GM12892 (cell line): ENCODE measurements around the gene EBPL.

Experiments
- POLR2A ChIP-seq: IDR thresholded peaks from 2 replicates; pipeline ENCODE4 v1.6.1; 2011; ENCODE audit warnings: low read depth, low read length, control low read depth
- POLR2AphosphoS5 ChIP-seq: IDR thresholded peaks from 2 replicates; pipeline ENCODE4 v1.6.1; 2011; ENCODE audit warnings: low read depth, low read length, control low read depth
- TAF1 ChIP-seq: IDR thresholded peaks from 2 replicates; pipeline ENCODE4 v1.6.1; 2011; ENCODE audit warnings: low read depth, mild to moderate bottlenecking, control low read depth, low read length, borderline replicate concordance

DNA sequence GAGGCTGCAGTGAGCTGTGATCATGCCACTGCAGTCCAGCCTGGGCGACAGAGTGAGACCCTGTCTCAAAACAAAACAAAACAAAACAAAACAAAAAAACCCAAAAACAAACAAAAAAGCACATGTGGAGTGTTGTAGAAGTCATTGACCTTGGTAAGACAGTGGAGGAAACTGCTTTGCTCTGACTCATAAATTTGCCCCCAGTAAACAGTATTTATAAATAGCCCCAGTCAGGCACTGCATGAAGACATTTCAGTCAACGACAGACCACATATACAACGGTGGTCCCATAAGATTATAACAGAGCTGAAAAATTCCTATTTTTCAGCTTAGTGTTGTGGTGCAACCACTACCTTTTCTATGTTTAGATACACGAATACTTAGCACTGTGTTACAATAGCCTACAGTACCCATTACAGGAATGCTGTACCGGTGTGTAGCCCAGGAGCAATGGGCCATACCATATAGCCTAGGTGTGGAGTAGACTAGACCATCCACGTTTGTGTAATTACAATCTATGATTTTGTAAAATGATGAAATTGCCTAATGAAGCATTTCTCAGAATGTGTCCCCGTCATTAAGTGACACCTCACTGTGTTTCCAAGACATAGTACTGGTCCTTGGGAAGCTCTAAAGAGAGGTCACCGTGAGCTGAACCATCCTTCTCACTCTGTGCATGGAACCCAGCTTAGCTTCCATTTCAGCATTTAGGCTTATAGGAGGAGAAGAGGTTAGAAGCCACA is 61.9 kb downstream of the EBPL start:
- TF ChIP-seq POLR2AphosphoS5 (no peak), TAF1 (no peak), POLR2A (no peak)
